ENCODE data around the gene ITGB6.
A peak's percentile ranks its signal among the peaks of the same experiment; 100 is the strongest.

DNA sequence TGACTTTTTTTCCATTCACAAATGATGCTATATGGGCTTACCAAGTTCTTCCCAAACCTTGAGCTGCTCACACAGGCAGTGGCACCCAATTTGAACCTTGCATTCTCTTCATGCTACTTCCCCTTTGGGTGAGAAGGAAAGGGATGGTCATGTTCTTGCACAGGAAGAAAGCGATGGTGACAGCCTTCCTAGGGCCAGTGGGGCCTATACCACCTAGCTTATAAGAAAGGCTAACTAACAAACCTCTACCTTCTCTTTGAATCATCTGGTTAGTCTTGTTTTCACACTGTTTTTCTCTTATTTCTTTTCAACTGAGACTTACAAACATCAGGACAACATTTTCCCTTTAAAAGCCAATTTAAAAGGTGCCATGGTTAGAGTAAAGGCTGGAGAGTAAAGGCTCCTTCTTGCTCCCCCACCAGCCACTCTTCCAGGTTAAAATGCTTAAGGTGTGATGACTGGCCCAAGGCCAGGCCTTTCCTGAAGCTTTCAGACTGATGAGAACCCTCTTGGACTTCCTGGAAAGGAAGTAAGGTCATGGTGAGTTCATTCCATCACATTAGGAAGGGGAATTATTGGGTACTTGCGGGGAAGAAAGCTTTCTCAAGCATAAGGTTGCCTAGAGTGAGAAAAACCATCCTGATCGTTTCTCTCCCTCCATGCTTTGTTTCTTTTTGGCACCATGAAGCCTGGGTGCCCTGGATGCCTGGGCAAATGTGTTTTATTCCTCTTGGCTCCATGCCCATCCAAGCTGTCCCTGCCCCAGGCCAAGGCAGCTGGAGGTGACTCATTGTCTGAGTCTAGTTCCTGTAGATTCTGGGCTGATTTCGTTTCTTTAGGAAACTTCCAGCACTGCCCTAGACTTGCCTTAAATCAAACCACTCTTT is 41.4 kb upstream of the ITGB6 start:
- TF ChIP-seq, protein P1, sequence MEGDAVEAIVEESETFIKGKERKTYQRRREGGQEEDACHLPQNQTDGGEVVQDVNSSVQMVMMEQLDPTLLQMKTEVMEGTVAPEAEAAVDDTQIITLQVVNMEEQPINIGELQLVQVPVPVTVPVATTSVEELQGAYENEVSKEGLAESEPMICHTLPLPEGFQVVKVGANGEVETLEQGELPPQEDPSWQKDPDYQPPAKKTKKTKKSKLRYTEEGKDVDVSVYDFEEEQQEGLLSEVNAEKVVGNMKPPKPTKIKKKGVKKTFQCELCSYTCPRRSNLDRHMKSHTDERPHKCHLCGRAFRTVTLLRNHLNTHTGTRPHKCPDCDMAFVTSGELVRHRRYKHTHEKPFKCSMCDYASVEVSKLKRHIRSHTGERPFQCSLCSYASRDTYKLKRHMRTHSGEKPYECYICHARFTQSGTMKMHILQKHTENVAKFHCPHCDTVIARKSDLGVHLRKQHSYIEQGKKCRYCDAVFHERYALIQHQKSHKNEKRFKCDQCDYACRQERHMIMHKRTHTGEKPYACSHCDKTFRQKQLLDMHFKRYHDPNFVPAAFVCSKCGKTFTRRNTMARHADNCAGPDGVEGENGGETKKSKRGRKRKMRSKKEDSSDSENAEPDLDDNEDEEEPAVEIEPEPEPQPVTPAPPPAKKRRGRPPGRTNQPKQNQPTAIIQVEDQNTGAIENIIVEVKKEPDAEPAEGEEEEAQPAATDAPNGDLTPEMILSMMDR (IDR thresholded peaks at IDR 0.05) = no peak
- TF ChIP-seq POLR2A (IDR thresholded peaks at IDR 0.05) (no peak), POLR2AphosphoS5 (IDR thresholded peaks at IDR 0.05) (peak in 2 of 3 donors; percentile 24 to 53)

Data from stomach (tissue), 4 donors.